Keratinocyte (primary cell): ENCODE results near the gene OFD1. TPM values are rescaled to one million over a fixed set of nuclear protein-coding genes. Genes with fewer than 3 reads are reported as not detected.
"Not testable (repeated sequence)": the region's sequence is repeated elsewhere in the genome, so short reads cannot be mapped to it uniquely, and the experiment has no call there.

ENCODE experiments used
- DNase-seq: peaks from one replicate; pipeline ENCODE4 v3.0.0-alpha.2; 2011; ENCODE audit warnings: low read depth, missing footprints, low spot score
- FAIRE-seq: peaks from 2 replicates; lab custom pipeline; 2011; peaks lifted over from hg19 to GRCh38; lab: Jason Lieb, UNC
- H2AFZ ChIP-seq: 2 replicates; pipeline ENCODE4 v1.6.0; 2012; ENCODE audit warnings: low read length, control low read depth, inconsistent platforms; ENCODE audit not compliant: control insufficient read depth
- H3K27ac ChIP-seq: 2 replicates; pipeline ENCODE4 v1.5.1; 2011; ENCODE audit warnings: low read length; ENCODE audit not compliant: control insufficient read depth, insufficient read depth
- H3K27me3 ChIP-seq: 3 replicates; pipeline ENCODE4 v1.6.0; 2011; ENCODE audit warnings: low read length; ENCODE audit not compliant: control insufficient read depth, insufficient read depth; ENCODE audit errors: extremely low read depth
- H3K36me3 ChIP-seq, 2 experiments: 2 replicates in 1 of 2; 3 replicates in 1 of 2; pipeline ENCODE4 v1.5.1; 2011; ENCODE audit warnings: low read length in 2 of 2, mild to moderate bottlenecking in 1 of 2; ENCODE audit not compliant: control insufficient read depth in 2 of 2, insufficient read depth in 2 of 2; ENCODE audit errors: extremely low read depth in 1 of 2
- H3K4me1 ChIP-seq: 3 replicates; pipeline ENCODE4 v1.5.1; 2011; ENCODE audit warnings: low read length; ENCODE audit not compliant: control insufficient read depth, insufficient read depth; ENCODE audit errors: extremely low read depth
- H3K4me2 ChIP-seq: 3 replicates; pipeline ENCODE4 v1.6.0; 2011; ENCODE audit warnings: low read depth, low read length; ENCODE audit not compliant: control insufficient read depth, insufficient read depth; ENCODE audit errors: extremely low read depth
- H3K4me3 ChIP-seq, 3 experiments: fragments of 200-600 bp in 1 of 3; sonication (generic) in 1 of 3; 2 replicates in 2 of 3; 3 replicates in 1 of 3; pipeline ENCODE4 v1.5.1; 2011 to 2016; ENCODE audit warnings: low read length in 3 of 3, mild to moderate bottlenecking in 3 of 3, control low read depth in 2 of 3, inconsistent platforms in 1 of 3, low read depth in 1 of 3, mixed read lengths in 1 of 3, mixed run types in 1 of 3, moderate library complexity in 1 of 3; ENCODE audit not compliant: control insufficient read depth in 2 of 3, insufficient read depth in 2 of 3; ENCODE audit errors: extremely low read depth in 1 of 3
- H3K79me2 ChIP-seq: 2 replicates; pipeline ENCODE4 v1.6.0; 2012; ENCODE audit warnings: low read length; ENCODE audit not compliant: control insufficient read depth, insufficient read depth
- H3K9ac ChIP-seq: 3 replicates; pipeline ENCODE4 v1.6.0; 2011; ENCODE audit warnings: low read length; ENCODE audit not compliant: control insufficient read depth, insufficient read depth; ENCODE audit errors: extremely low read depth
- H3K9me1 ChIP-seq: 3 replicates; pipeline ENCODE4 v1.6.0; 2011; ENCODE audit warnings: low read length; ENCODE audit not compliant: control insufficient read depth, insufficient read depth; ENCODE audit errors: extremely low read depth
- H3K9me3 ChIP-seq: 2 replicates; pipeline ENCODE4 v1.5.1; 2012; ENCODE audit warnings: low read depth, low read length; ENCODE audit not compliant: control insufficient read depth
- H4K20me1 ChIP-seq: 3 replicates; pipeline ENCODE4 v1.6.0; 2011; ENCODE audit warnings: low read length; ENCODE audit not compliant: control insufficient read depth, insufficient read depth; ENCODE audit errors: extremely low read depth
- CTCF ChIP-seq, 3 experiments: IDR thresholded peaks in 1 of 3; conservative IDR thresholded peaks in 1 of 3; optimal IDR thresholded peaks in 1 of 3; 2 replicates in 2 of 3; 3 replicates in 1 of 3; pipeline versions ENCODE3 to v1.5.1; 2011; ENCODE audit warnings: low read length in 3 of 3, mild to moderate bottlenecking in 3 of 3, moderate library complexity in 2 of 3, control low read depth in 1 of 3, inconsistent platforms in 1 of 3; ENCODE audit not compliant: insufficient read depth in 2 of 3; ENCODE audit errors: extremely low read depth in 1 of 3
- EZH2 ChIP-seq: IDR thresholded peaks from one replicate; pipeline ENCODE4 v1.6.1; 2012; ENCODE audit warnings: inconsistent platforms, mild to moderate bottlenecking, low read length, moderate library complexity
- dilution Hi-C: fragments of 300-500 bp; cut with MboI; formaldehyde crosslinking; loops from one replicate; pipeline ENCODE4 v1.7.0; 2020; ENCODE audit warnings: low sequenced_read_pairs; ENCODE audit not compliant: extremely low pct_ligation_motif_present
- polyA plus RNA-seq, 5 experiments: library from polyadenylated mRNA; depleted of rRNA in 3 of 5; stranded (reverse) in 3 of 5; stranded (forward) in 1 of 5; unstranded in 1 of 5; fragments of >200 nt; gene quantifications; 1 replicate in 1 of 5; 2 replicates in 3 of 5; 3 replicates in 1 of 5; pipeline versions ENCODE4 v1.2.1 to v1.2.3, GENCODE V29; 2011 to 2012; ENCODE audit warnings: missing spikeins in 2 of 5, low read depth in 1 of 5, low replicate concordance in 1 of 5

Gene OFD1
- polyA plus RNA-seq, 1 donor (not counting 4 experiments of a cell fraction or from before 2014, with no cell fraction given): 18.3 TPM

- Histone ChIP-seq H3K27me3 (no peaks in the 10 kb centered on the region), H3K79me2 (peaks cover 45% of the 10 kb centered on the region), H3K9ac (no peak overlapping the region), H3K4me1 (no peaks in the 10 kb centered on the region), H3K27ac (no peak overlapping the region), H3K9me1 (no peaks in the 10 kb centered on the region), H3K36me3 (peaks cover 12 to 14% of the 10 kb centered on the region in 2 experiments), H3K4me3 (no peak overlapping the region), H2AFZ (no peak overlapping the region), H4K20me1 (peaks cover 6% of the 10 kb centered on the region), H3K4me2 (no peak overlapping the region), H3K9me3 (no peaks in the 10 kb centered on the region)
- DNase-seq: no peak
- FAIRE-seq: no peak
- no peak for TF ChIP-seq EZH2
- TF ChIP-seq CTCF (optimal IDR thresholded peaks at IDR 0.05 in 1 of 3, IDR thresholded peaks at IDR 0.05 in 1 of 3, conservative IDR thresholded peaks at IDR 0.05 in 1 of 3; ENCODE audit: extremely low read depth in 1 of 3, insufficient read depth in 2 of 3, low read length in 3 of 3): no peak
- dilution Hi-C loops: no loop called here
Observed at GRCh38 chrX:13721371-13721770, 13.2 kb upstream of the OFD1 start.

GRCh38 chrX:13721819-13722519, 12.6 kb upstream of the OFD1 start:
- H2AFZ ChIP-seq: no peak overlapping the region
- DNase-seq (no peak), FAIRE-seq (no peak)
- H3K9ac ChIP-seq: no peak overlapping the region
- H3K27ac ChIP-seq: no peak overlapping the region
- H3K79me2 ChIP-seq: peaks cover 45% of the 10 kb centered on the region
- H3K4me2 ChIP-seq: no peak overlapping the region
- peaks cover 6% of the 10 kb centered on the region for H4K20me1 ChIP-seq
- peaks cover 12 to 14% of the 10 kb centered on the region in 2 experiments for H3K36me3 ChIP-seq
- no peaks in the 10 kb centered on the region for H3K9me1 ChIP-seq
- H3K4me1 ChIP-seq: no peaks in the 10 kb centered on the region
- H3K27me3 ChIP-seq: no peaks in the 10 kb centered on the region
- no peak for TF ChIP-seq EZH2
- no peak for TF ChIP-seq CTCF (optimal IDR thresholded peaks at IDR 0.05 in 1 of 3, IDR thresholded peaks at IDR 0.05 in 1 of 3, conservative IDR thresholded peaks at IDR 0.05 in 1 of 3; ENCODE audit: extremely low read depth in 1 of 3, insufficient read depth in 2 of 3, low read length in 3 of 3)
- H3K9me3 ChIP-seq: no peaks in the 10 kb centered on the region
- no peak overlapping the region for H3K4me3 ChIP-seq
- dilution Hi-C loops: no loop called here

- H3K9me3 ChIP-seq, H3K27me3 ChIP-seq, H3K9ac ChIP-seq, H3K36me3 ChIP-seq, H3K4me2 ChIP-seq, H3K4me1 ChIP-seq, FAIRE-seq, dilution Hi-C loops, H3K9me1 ChIP-seq, DNase-seq, H2AFZ ChIP-seq, H3K27ac ChIP-seq, H3K4me3 ChIP-seq, H4K20me1 ChIP-seq: not testable (repeated sequence)
- peaks cover 57% of the 10 kb centered on the region for H3K79me2 ChIP-seq
Observed at GRCh38 chrX:13724878-13725277, 9.7 kb upstream of the OFD1 start.

- DNase-seq, H3K4me1 ChIP-seq, H3K9me1 ChIP-seq, H3K4me2 ChIP-seq, H3K27me3 ChIP-seq, H3K9me3 ChIP-seq, FAIRE-seq, H3K9ac ChIP-seq, H2AFZ ChIP-seq, H3K27ac ChIP-seq, H4K20me1 ChIP-seq, H3K36me3 ChIP-seq, H3K4me3 ChIP-seq, dilution Hi-C loops: not testable (repeated sequence)
- H3K79me2 ChIP-seq: peaks cover 56% of the 10 kb centered on the region
Observed at GRCh38 chrX:13726583-13726982, 8.0 kb upstream of the OFD1 start.
